Activated naive CD4-positive, alpha-beta T cell treated with anti-CD3 and anti-CD28 coated beads for 36 hours (primary cell): ENCODE data around the gene HCN2. TPM values are rescaled to one million over a fixed set of nuclear protein-coding genes. Genes with fewer than 3 reads are reported as not detected.
A peak's percentile ranks its signal among the peaks of the same experiment; 100 is the strongest.
"Not testable (repeated sequence)": the region's sequence is repeated elsewhere in the genome, so short reads cannot be mapped to it uniquely, and the experiment has no call there.

Experiments
- CTCF ChIA-PET: fragments of 350-600 bp; sonication (Branson Sonifier 250); formaldehyde crosslinking; loops from one replicate; lab custom pipeline; 2021; ENCODE audit warnings: antibody characterized with exemption; lab: Charles Lee
- DNase-seq: peaks from one replicate; pipeline ENCODE4 v3.0.0-alpha.2; 2020
- H3K27ac Mint-ChIP-seq: one replicate; pipeline ENCODE4 v1.8.0; 2021; ENCODE audit warnings: mild to moderate bottlenecking, mixed read lengths
- H3K27me3 Mint-ChIP-seq: one replicate; pipeline ENCODE4 v1.8.0; 2021; ENCODE audit warnings: low read depth, mixed read lengths
- H3K36me3 Mint-ChIP-seq: one replicate; pipeline ENCODE4 v1.8.0; 2021; ENCODE audit warnings: low read depth, mixed read lengths
- H3K4me1 Mint-ChIP-seq: one replicate; pipeline ENCODE4 v1.8.0; 2021; ENCODE audit warnings: low read depth, mixed read lengths
- H3K4me3 Mint-ChIP-seq: one replicate; pipeline ENCODE4 v1.8.0; 2021; ENCODE audit warnings: mild to moderate bottlenecking, moderate library complexity, mixed read lengths
- H3K9me3 Mint-ChIP-seq: one replicate; pipeline ENCODE4 v1.8.0; 2021; ENCODE audit warnings: mixed read lengths
- intact Hi-C: fragments of 100-400 bp; cut with micrococcal nuclease; formaldehyde crosslinking; loops from one replicate; pipeline ENCODE4 v1.15.1; 2023
- total RNA-seq, 2 experiments: library from RNA; stranded (reverse); gene quantifications; one replicate each; pipeline ENCODE4 v1.2.3, GENCODE V29; 2021

Gene HCN2
- total RNA-seq, 2 experiments from 2014 or later = 0.41 to 0.49 TPM

DNA sequence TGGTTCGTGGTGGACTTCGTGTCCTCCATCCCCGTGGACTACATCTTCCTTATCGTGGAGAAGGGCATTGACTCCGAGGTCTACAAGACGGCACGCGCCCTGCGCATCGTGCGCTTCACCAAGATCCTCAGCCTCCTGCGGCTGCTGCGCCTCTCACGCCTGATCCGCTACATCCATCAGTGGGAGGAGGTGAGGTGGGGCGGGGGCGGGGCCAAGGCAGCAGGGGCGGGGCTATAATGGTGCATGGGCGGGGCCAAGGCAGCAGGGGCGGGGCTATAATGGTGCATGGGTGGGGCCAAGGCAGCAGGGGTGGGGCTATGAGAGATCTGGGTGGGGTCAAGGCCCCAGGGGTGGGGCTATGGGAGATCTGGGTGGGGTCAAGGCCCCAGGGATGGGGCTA lies 14.1 kb downstream of the HCN2 start:
- CTCF ChIA-PET, H3K27ac Mint-ChIP-seq, H3K27me3 Mint-ChIP-seq, H3K4me3 Mint-ChIP-seq, intact Hi-C loops, H3K4me1 Mint-ChIP-seq, H3K9me3 Mint-ChIP-seq, DNase-seq, H3K36me3 Mint-ChIP-seq: not testable (repeated sequence)

DNA sequence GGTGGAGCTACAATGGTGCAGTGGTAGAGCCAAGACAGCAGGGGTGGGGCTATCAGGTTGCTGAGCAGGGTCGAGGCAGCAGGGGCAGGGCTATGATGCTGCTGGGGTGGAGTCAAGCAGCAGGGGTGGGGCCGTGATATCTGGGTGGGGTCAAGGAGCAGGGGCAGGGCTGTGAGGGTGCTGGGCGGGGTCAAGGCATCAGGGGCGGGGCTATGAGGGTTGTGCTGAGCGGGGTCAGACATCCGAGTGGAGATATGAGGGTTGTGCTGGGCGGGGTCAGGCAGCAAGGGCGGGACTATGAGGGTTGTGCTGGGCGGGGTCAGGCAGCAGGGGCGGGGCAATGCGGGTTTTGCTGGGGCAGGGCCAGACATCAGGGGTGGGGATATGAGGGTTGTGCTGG lies 14.7 kb downstream of the HCN2 start:
- Mint-ChIP-seq H3K27me3 (no peaks in the 10 kb centered on the region), H3K36me3 (no peaks in the 10 kb centered on the region), H3K4me1 (no peaks in the 10 kb centered on the region), H3K4me3 (no peak overlapping the region), H3K9me3 (no peaks in the 10 kb centered on the region), H3K27ac (no peak overlapping the region)
- intact Hi-C loops = no loop called here
- CTCF ChIA-PET = no interaction called here
- peak; percentile 61 for DNase-seq

DNA sequence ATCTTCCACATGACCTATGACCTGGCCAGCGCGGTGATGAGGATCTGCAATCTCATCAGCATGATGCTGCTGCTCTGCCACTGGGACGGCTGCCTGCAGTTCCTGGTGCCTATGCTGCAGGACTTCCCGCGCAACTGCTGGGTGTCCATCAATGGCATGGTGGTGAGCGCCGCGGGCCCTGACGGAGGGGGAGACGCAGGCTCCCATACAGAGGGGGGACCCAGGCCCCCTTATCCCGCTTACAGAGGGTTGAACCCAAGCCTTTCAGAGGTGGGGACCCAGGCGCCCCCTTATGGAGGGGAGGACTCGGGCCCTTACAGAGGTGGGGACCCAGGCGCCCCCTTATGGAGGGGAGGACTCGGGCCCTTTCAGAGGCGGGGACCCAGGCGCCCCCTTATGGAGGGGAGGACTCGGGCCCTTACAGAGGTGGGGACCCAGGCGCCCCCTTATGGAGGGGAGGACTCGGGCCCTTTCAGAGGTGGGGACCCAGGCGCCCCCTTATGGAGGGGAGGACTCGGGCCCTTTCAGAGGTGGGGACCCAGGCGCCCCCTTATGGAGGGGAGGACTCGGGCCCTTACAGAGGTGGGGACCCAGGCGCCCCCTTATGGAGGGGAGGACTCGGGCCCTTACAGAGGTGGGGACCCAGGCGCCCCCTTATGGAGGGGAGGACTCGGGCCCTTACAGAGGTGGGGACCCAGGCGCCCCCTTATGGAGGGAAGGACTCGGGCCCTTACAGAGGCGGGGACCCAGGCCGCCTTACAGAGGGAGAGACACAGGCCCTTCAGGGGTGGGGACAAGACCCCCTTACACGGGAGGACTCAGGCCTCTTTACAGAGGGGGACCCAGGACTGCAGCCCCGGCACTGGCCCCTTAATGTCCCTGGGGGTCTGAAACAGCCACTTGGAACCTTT lies 15.6 kb downstream of the HCN2 start:
- intact Hi-C loops, H3K27me3 Mint-ChIP-seq, H3K4me1 Mint-ChIP-seq, H3K27ac Mint-ChIP-seq, H3K36me3 Mint-ChIP-seq, H3K4me3 Mint-ChIP-seq, H3K9me3 Mint-ChIP-seq: not testable (repeated sequence)
- DNase-seq = peak; percentile 38
- CTCF ChIA-PET = interaction anchor here (1.6 kb wide), 1 partner anchor 21 kb away, joined by 4 read pairs; no protein-coding TSS in a partner anchor

DNA sequence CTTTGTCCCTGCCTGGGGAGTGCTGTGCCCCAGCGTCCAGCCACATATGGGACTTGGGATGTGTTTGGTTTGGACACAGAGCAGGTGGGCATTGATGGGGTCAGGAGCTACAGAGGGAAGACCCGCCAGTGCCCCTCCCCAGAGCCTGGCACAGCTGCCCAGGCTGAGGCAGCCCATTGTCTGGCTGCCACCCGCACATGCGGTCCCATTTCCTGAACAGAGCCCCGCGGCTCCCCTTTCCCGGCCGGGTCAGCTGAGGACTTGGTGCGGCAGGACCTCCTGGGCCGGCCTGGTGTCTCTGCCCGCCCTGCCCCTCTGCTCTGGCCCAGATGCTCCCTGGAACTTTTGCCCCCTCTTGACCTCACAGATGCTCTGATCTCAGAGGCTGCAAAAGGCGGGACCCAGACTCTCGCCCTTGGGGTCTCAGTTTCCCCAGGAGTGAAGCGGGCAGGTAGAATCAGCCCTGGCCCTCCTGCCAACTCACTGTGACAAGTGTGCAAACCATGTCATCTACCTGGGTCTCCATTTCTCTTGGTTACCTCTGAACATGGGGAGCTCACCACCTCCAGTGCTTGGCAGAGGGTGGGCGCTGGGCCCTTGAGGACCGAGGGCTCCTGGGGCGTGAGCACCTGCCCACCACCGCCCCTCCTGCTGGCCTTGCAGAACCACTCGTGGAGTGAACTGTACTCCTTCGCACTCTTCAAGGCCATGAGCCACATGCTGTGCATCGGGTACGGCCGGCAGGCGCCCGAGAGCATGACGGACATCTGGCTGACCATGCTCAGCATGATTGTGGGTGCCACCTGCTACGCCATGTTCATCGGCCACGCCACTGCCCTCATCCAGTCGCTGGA lies 17.8 kb downstream of the HCN2 start:
- Mint-ChIP-seq H3K27me3 (no peaks in the 10 kb centered on the region), H3K4me1 (peaks cover 22% of the 10 kb centered on the region), H3K9me3 (no peaks in the 10 kb centered on the region), H3K27ac (no peak overlapping the region), H3K4me3 (no peak overlapping the region), H3K36me3 (no peaks in the 10 kb centered on the region)
- DNase-seq = no peak
- CTCF ChIA-PET = interaction anchor here (0.6 to 1.6 kb wide), 4 partner anchors 18 to 124 kb away, joined by 3 to 4 read pairs (median 4); no protein-coding TSS in a partner anchor
- intact Hi-C loops = no loop called here

DNA sequence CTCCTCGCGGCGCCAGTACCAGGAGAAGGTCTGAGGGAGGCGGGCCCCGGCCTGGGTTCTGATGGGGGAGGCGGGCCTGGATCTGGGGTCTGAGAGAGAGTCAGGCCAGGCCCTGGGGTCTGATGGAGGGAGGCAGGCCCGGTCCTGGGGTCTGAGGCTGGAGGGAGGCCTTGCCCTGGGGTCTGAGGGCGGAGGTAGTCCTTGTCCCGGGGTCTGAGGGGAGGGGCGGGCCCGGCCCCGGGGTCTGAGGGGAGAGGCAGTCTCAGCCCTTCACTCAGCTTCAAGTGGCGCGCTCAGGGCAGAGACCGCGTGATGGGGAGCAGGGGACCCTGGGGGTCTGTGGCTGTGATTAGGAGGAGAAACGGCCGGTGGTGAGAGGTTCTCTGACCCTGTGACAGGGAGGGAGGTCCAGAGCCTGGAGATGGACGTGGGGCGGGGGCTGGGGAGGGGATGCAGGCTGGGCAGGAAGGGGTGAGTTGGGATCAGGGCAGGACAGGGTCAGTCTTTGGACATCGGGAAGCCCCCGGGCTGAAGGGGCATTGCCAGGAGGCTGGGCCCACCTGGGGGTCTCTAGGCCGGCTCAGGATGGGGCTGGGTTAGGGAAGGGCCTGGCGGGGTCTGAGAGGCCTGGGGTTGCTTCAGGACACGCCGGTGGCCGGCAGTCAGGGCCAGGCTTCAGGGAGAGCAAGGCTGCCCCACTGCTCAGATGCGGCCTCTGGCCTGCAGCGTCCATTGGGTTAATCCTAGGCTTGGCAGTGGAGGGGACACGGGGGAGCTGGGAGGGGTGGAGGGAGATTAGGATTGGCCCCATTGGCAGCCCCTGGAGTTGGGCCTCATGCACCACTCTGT lies 18.7 kb downstream of the HCN2 start:
- Mint-ChIP-seq H3K27ac (no peak overlapping the region), H3K36me3 (peaks cover 2% of the 10 kb centered on the region), H3K4me1 (peaks cover 26% of the 10 kb centered on the region), H3K27me3 (no peaks in the 10 kb centered on the region), H3K4me3 (no peak overlapping the region), H3K9me3 (no peaks in the 10 kb centered on the region)
- intact Hi-C loops = no loop called here
- CTCF ChIA-PET = interaction anchor here (0.7 to 1.2 kb wide), 3 partner anchors 22 to 124 kb away, joined by 3 to 4 read pairs (median 3); no protein-coding TSS in a partner anchor
- DNase-seq = no peak

DNA sequence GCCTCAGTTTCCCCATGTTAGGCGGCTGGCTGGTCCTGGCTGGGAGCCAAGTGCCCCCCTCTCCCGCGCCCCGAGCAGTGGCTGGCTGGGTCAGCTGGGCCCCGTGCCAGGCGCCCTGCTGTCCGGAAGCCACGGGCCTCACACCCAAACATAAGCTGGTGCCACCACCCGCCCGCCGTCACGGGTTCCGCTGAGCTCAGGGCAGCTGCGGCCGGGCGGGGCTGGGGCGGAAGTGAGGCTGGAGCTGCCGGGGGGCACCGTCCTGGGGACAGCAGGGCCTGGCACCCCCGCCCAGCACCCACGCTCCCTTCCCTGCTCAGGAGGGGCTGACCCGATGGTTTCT lies 19.3 kb downstream of the HCN2 start:
- CTCF ChIA-PET = interaction anchor here (0.8 kb wide), 1 partner anchor 25 kb away, joined by 3 read pairs; no protein-coding TSS in a partner anchor
- peaks cover 2% of the 10 kb centered on the region for H3K36me3 Mint-ChIP-seq
- H3K4me3 Mint-ChIP-seq = no peak overlapping the region
- H3K27me3 Mint-ChIP-seq = no peaks in the 10 kb centered on the region
- H3K4me1 Mint-ChIP-seq = peaks cover 26% of the 10 kb centered on the region
- no peak for DNase-seq
- no peaks in the 10 kb centered on the region for H3K9me3 Mint-ChIP-seq
- H3K27ac Mint-ChIP-seq = no peak overlapping the region
- intact Hi-C loops = no loop called here

DNA sequence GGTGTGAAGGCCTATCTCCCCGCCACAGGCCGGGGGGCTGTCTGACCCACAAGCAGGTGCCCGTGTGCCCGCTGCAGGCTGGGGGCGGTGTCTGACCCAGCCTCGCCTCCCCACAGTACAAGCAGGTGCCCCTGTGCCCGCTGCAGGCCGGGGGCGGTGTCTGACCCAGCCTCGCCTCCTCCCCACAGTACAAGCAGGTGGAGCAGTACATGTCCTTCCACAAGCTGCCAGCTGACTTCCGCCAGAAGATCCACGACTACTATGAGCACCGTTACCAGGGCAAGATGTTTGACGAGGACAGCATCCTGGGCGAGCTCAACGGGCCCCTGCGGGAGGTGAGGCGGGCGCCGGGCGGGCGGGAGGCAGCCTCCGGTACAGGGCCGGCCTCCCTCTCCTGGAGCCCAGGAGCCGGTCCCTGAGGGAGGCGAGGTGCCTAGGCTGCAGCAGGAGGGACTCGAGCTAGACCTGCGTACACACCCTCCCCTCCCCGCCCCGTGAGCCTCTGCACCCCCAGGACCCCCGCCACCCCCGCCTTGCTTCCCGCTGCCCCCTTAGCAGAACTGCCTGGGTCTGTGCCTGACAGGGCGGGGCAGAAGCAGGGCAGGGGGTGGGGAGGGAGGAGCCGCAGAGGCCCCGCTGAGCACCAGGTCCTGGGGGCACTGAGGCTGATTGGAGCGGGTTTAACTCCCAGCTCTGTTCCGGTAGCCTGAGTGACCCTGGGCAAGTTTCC lies 20.6 kb downstream of the HCN2 start:
- Mint-ChIP-seq H3K4me1 (peaks cover 26% of the 10 kb centered on the region), H3K9me3 (no peaks in the 10 kb centered on the region), H3K27me3 (no peaks in the 10 kb centered on the region), H3K27ac (peak overlapping the region; percentile 94), H3K36me3 (peaks cover 7% of the 10 kb centered on the region), H3K4me3 (peak overlapping the region; percentile 82)
- intact Hi-C loops = loop anchor here (5.0 kb wide), 1 partner anchor 652 kb away; no protein-coding TSS in a partner anchor
- CTCF ChIA-PET = no interaction called here
- DNase-seq = peak; percentile 60

DNA sequence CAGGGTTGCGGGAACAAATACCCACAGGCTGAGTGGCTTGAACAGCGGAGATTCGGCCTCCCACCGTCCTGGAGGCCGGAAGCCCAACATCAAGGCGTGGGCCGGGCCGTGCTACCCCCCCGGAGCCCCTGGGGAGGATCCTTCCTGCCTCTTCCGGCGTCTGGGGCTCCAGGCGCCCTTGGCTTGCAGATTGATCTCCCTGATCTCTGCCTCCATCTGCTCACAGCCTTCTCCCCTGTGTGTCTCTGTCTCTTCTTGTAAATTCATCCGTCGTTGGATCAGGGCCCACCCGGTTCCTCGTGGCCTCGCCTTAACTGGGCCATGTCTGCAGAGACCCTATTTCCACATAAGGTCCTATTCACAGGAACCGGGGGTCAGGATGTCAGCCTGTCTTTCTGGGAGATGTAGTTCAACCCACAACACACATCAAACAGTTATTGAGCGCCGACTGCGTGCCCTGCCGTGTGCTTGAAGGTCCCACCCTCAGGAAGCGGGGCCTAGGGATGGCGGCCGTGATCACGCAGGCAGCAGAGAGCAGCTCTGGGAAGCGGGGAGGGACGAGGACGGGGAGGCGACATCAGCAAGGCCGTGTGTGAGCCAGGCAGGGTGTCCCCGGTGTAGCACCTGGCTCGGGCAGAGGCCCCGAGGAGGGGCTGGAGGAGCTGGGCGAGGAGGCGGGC lies 21.3 kb downstream of the HCN2 start:
- H3K36me3 Mint-ChIP-seq = peaks cover 10% of the 10 kb centered on the region
- CTCF ChIA-PET = interaction anchor here (1.0 kb wide), 1 partner anchor 16 kb away, joined by 3 read pairs; no protein-coding TSS in a partner anchor
- H3K4me1 Mint-ChIP-seq = peaks cover 28% of the 10 kb centered on the region
- no peaks in the 10 kb centered on the region for H3K27me3 Mint-ChIP-seq
- intact Hi-C loops = loop anchor here (1.0 to 5.0 kb wide), 5 partner anchors 22 to 651 kb away; partner anchors contain the start of genes BSG and POLRMT
- no peaks in the 10 kb centered on the region for H3K9me3 Mint-ChIP-seq
- peak overlapping the region; percentile 94 for H3K27ac Mint-ChIP-seq
- H3K4me3 Mint-ChIP-seq = peak overlapping the region; percentile 82
- DNase-seq = peak; percentile 73

DNA sequence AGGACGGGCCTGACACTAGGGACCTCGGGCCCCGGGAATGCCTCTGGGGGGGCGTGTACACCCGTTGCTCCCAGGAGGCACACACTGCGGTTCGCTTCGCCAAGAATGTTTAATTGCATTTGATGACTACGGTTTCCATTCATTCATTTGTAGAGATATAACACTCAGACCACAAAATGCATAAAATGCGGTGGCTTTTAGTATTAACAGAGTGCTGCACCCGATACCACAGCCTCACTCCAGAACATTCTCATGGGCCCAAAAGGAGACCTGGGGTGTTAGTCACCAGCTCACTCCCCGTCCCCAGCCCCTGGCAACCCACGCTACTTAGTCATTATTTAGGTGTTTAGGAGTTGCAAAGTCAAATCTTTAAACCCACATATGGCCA lies 21.8 kb downstream of the HCN2 start:
- CTCF ChIA-PET = interaction anchor here (1.0 kb wide), 1 partner anchor 15 kb away, joined by 3 read pairs; no protein-coding TSS in a partner anchor
- Mint-ChIP-seq H3K27ac (peak overlapping the region; percentile 94), H3K27me3 (no peaks in the 10 kb centered on the region), H3K36me3 (peaks cover 10% of the 10 kb centered on the region), H3K4me3 (peak overlapping the region; percentile 82), H3K9me3 (no peaks in the 10 kb centered on the region), H3K4me1 (peaks cover 28% of the 10 kb centered on the region)
- DNase-seq = peak; percentile 87
- intact Hi-C loops = loop anchor here (1.0 to 5.0 kb wide), 5 partner anchors 22 to 651 kb away; partner anchors contain the start of genes BSG and POLRMT

DNA sequence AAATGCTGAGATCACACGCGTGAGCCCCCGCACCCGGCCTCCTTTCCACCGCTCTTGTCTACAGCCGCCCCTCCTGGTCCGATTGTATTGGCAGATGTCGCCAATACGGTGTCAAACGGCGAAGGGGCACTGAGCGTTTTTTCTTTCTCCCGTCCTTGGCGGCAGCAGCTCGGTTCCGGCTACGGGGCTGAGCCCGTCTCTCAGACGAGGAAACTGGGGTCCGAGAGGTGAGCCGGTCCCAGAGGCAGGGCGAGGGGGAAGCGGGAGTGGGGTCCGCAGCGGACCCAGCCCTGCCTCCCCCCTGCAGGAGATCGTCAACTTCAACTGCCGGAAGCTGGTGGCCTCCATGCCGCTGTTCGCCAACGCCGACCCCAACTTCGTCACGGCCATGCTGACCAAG lies 23.3 kb downstream of the HCN2 start:
- Mint-ChIP-seq H3K27ac (no peak overlapping the region), H3K36me3 (peaks cover 13% of the 10 kb centered on the region), H3K4me3 (no peak overlapping the region), H3K9me3 (no peaks in the 10 kb centered on the region), H3K4me1 (peaks cover 28% of the 10 kb centered on the region), H3K27me3 (no peaks in the 10 kb centered on the region)
- CTCF ChIA-PET = interaction anchor here (0.6 kb wide), 1 partner anchor 18 kb away, joined by 3 read pairs; no protein-coding TSS in a partner anchor
- intact Hi-C loops = loop anchor here (5.0 kb wide), 1 partner anchor 649 kb away; no protein-coding TSS in a partner anchor
- no peak for DNase-seq
